Natural killer cell (primary cell): ENCODE results near the gene GNG7. TPM values are rescaled to one million over a fixed set of nuclear protein-coding genes. Genes with fewer than 3 reads are reported as not detected.

Source experiments
- ATAC-seq, 3 donors: fragments of 150-1000 bp in 2 of 3; fragments of 200-7000 bp in 1 of 3; cut with Tn5 transposase; 1 replicate in 1 of 3; 2 replicates in 2 of 3; pipeline ENCODE4 v1.10.0; 2021; ENCODE audit warnings: mild to moderate bottlenecking in 2 of 3, moderate library complexity in 2 of 3
- DNase-seq, 2 donors: peaks; one replicate each; pipeline versions ENCODE4 v3.0.0 to v3.0.0-alpha.2; 2013 to 2021; ENCODE audit warnings: mixed read lengths in 1 of 2
- H3K27ac ChIP-seq: one replicate; pipeline ENCODE4 v1.5.1; 2013; ENCODE audit warnings: mild to moderate bottlenecking, low read length
- H3K27me3 ChIP-seq: one replicate; pipeline ENCODE4 v1.6.1; 2013; ENCODE audit warnings: low read length; ENCODE audit not compliant: control insufficient read depth, insufficient read depth
- H3K36me3 ChIP-seq: one replicate; pipeline ENCODE4 v1.6.1; 2013; ENCODE audit warnings: low read length; ENCODE audit not compliant: control insufficient read depth, insufficient read depth
- H3K4me1 ChIP-seq: one replicate; pipeline ENCODE4 v1.6.1; 2013; ENCODE audit warnings: low read length; ENCODE audit not compliant: control insufficient read depth, insufficient read depth
- H3K4me3 ChIP-seq: one replicate; pipeline ENCODE4 v1.5.1; 2013; ENCODE audit warnings: low read length
- H3K9me3 ChIP-seq: one replicate; pipeline ENCODE4 v1.6.1; 2013; ENCODE audit warnings: low read length; ENCODE audit not compliant: control insufficient read depth, insufficient read depth
- H3K27ac Mint-ChIP-seq, 2 donors: one replicate each; pipeline ENCODE4 v1.8.0; 2022; ENCODE audit warnings: mild to moderate bottlenecking in 2 of 2, mixed read lengths in 2 of 2, moderate library complexity in 1 of 2
- H3K27me3 Mint-ChIP-seq, 2 donors: one replicate each; pipeline ENCODE4 v1.8.0; 2022; ENCODE audit warnings: low read depth in 2 of 2, mixed read lengths in 2 of 2
- H3K36me3 Mint-ChIP-seq: one replicate; pipeline ENCODE4 v1.8.0; 2022; ENCODE audit warnings: mixed read lengths
- H3K4me1 Mint-ChIP-seq, 2 donors: one replicate each; pipeline ENCODE4 v1.8.0; 2022; ENCODE audit warnings: mixed read lengths in 2 of 2
- H3K4me3 Mint-ChIP-seq: one replicate; pipeline ENCODE4 v1.8.0; 2022; ENCODE audit warnings: mild to moderate bottlenecking, moderate library complexity, mixed read lengths
- H3K9me3 Mint-ChIP-seq, 2 donors: one replicate each; pipeline ENCODE4 v1.8.0; 2022; ENCODE audit warnings: mixed read lengths in 2 of 2
- WGBS: methylation state at CpG from one replicate; pipeline ENCODE4 v1.1.7; 2013; ENCODE audit warnings: missing lambda C conversion rate; ENCODE audit not compliant: insufficient coverage; 5-methylcytosine and 5-hydroxymethylcytosine counted together
- intact Hi-C: fragments of 100-400 bp; cut with micrococcal nuclease; formaldehyde crosslinking; loops from one replicate; pipeline ENCODE4 v1.14.2; 2022
- total RNA-seq, 4 donors: library from RNA; stranded (reverse); fragments of 120-200 nt in 1 of 4; gene quantifications; one replicate each; pipeline versions ENCODE4 v1.2.3 to v1.2.4, GENCODE V29; 2013 to 2022
- TF ChIP-seq, protein P1 (sequence below): fragments of 200-600 bp; IDR thresholded peaks from one replicate; pipeline ENCODE4 v1.8.0; 2022; ENCODE audit warnings: antibody characterized with exemption

The GNG7 gene
- total RNA-seq, 3 donors from 2014 or later (not counting 1 experiment from before 2014, with no cell fraction given) = 0.75 to 4.8 (median 1.5) TPM

DNA sequence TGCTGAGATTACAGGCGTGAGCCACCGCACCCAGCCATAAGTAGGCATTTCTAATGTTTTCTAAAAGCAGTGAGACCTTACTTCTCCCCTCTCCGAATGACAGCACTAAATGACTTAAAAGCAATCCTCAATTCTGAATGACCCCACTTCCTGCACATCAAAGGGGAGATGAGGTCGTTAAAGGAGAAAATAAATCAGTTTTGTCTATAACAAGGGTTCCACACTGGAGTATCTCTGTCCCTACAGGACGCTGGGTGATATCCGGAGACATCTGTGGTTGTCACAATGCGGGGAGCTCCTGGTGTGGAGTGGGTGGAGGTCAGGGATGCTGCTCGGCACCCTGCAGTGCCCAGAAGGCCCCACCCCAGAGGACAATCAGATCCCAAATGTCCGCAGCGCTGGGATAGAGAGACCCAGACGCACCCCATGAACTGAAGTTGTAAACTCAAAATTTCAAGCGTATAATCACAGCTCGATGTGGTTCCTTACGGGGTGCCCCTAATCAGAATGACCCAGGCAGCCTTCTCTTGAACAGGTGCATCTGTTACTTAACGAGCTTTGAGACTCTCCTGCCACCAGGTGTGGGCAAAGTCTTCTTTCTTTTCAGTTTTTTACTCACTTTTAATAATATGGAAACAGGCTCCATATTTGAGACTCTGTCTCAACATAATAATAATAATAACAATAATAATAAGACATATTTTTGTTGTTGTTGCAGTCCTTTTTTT lies 2.9 kb downstream of the GNG7 start:
- Histone ChIP-seq H3K27me3 (no peaks in the 10 kb centered on the region), H3K4me1 (peaks cover 34% of the 10 kb centered on the region), H3K9me3 (no peaks in the 10 kb centered on the region), H3K4me3 (no peak overlapping the region), H3K27ac (peak overlapping the region; percentile 43), H3K36me3 (no peaks in the 10 kb centered on the region)
- Mint-ChIP-seq H3K36me3 (no peaks in the 10 kb centered on the region), H3K27me3 (peaks cover 0 to 4% of the 10 kb centered on the region in 2 donors), H3K4me1 (peaks cover 0 to 17% of the 10 kb centered on the region in 2 donors), H3K4me3 (no peak overlapping the region), H3K9me3 (no peaks in the 10 kb centered on the region), H3K27ac (no peak overlapping the region)
- DNase-seq = no peak
- WGBS = 79% methylated on average over 15 of the region's 15 CpGs
- no peak for ATAC-seq
- TF ChIP-seq, protein P1, sequence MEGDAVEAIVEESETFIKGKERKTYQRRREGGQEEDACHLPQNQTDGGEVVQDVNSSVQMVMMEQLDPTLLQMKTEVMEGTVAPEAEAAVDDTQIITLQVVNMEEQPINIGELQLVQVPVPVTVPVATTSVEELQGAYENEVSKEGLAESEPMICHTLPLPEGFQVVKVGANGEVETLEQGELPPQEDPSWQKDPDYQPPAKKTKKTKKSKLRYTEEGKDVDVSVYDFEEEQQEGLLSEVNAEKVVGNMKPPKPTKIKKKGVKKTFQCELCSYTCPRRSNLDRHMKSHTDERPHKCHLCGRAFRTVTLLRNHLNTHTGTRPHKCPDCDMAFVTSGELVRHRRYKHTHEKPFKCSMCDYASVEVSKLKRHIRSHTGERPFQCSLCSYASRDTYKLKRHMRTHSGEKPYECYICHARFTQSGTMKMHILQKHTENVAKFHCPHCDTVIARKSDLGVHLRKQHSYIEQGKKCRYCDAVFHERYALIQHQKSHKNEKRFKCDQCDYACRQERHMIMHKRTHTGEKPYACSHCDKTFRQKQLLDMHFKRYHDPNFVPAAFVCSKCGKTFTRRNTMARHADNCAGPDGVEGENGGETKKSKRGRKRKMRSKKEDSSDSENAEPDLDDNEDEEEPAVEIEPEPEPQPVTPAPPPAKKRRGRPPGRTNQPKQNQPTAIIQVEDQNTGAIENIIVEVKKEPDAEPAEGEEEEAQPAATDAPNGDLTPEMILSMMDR = no peak
- intact Hi-C loops = no loop called here

DNA sequence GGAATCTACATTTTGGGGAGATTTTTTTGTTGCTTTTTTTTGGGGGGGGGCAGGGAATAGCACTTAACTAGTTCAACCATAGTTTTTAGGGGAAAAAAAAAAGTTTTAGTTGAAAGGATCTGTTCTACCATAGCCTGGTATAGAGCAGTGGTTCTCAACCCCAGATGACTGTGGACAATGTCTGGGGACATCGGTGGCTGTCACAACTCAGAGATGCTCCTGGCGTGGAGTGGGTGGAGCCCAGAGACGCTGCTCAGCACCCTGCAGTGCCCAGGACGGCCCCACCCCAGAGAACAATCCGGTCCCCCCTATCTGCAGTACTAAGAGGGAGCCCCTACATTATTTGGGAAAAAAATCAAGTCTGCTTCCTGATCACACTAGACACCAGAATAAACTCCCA lies 8.3 kb downstream of the GNG7 start:
- TF ChIP-seq, protein P1 = no peak
- Histone ChIP-seq H3K4me3 (no peak overlapping the region), H3K27ac (no peak overlapping the region), H3K27me3 (no peaks in the 10 kb centered on the region), H3K4me1 (peaks cover 13% of the 10 kb centered on the region), H3K9me3 (no peaks in the 10 kb centered on the region), H3K36me3 (no peaks in the 10 kb centered on the region)
- peaks cover 0 to 4% of the 10 kb centered on the region in 2 donors for H3K27me3 Mint-ChIP-seq
- ATAC-seq (no peak), DNase-seq (no peak)
- intact Hi-C loops = no loop called here
- H3K27ac Mint-ChIP-seq = no peak overlapping the region
- H3K9me3 Mint-ChIP-seq = no peaks in the 10 kb centered on the region
- WGBS = 72% methylated on average over 5 of the region's 5 CpGs
- H3K4me1 Mint-ChIP-seq = peaks cover 0 to 5% of the 10 kb centered on the region in 2 donors
- no peak overlapping the region for H3K4me3 Mint-ChIP-seq
- H3K36me3 Mint-ChIP-seq = no peaks in the 10 kb centered on the region

DNA sequence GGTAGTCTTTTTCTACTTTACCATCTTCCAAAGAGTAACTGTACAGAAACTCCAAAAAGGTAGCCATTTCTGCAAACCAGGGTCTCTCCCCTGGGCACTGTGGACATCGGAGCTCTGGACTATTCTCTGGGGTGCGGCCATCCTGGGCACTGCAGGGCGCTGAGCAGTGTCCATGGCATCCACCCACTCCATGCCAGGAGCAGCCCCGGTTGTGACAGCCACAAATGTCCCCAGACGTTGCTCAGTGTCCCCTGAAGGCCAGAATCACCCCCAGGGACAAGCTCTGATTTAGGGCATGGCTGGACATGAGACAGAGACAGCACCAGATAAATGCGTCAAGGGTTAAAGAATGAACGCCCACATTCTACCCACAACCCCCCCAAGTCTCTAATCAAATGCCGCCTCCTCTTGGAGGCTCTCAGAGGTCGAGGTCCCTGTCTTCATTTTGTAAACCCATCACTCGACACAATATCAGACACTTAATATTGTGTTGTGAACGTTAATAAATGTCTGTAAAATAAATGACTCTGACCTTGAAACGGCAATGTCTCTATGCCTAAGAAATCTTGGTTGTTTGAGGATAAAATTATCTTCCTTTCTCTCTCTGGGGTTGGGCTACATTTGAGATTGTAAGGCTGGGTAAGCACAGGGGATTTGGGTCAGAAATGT lies 8.9 kb downstream of the GNG7 start:
- peaks cover 13% of the 10 kb centered on the region for H3K4me1 ChIP-seq
- no peak overlapping the region for H3K4me3 ChIP-seq
- H3K36me3 ChIP-seq = no peaks in the 10 kb centered on the region
- peaks cover 0 to 5% of the 10 kb centered on the region in 2 donors for H3K4me1 Mint-ChIP-seq
- H3K27ac Mint-ChIP-seq = no peak overlapping the region
- TF ChIP-seq, protein P1 = no peak
- ATAC-seq (no peak), DNase-seq (no peak)
- H3K27ac ChIP-seq = no peak overlapping the region
- H3K36me3 Mint-ChIP-seq = no peaks in the 10 kb centered on the region
- H3K9me3 ChIP-seq = no peaks in the 10 kb centered on the region
- intact Hi-C loops = no loop called here
- H3K9me3 Mint-ChIP-seq = no peaks in the 10 kb centered on the region
- H3K27me3 ChIP-seq = no peaks in the 10 kb centered on the region
- no peak overlapping the region for H3K4me3 Mint-ChIP-seq
- 83% methylated on average over 11 of the region's 12 CpGs for WGBS
- H3K27me3 Mint-ChIP-seq = peaks cover 0 to 4% of the 10 kb centered on the region in 2 donors
